ENCODE measurements around the gene CKAP2L.

CKAP2L gene

GRCh38 chr2:112791019-112791418 lies 26.6 kb upstream of the CKAP2L start:
- no peak for DNase-seq

- DNase-seq, result no peak
Observed at GRCh38 chr2:112790305-112790704, 25.9 kb upstream of the CKAP2L start.

GRCh38 chr2:112789186-112789585 lies 24.8 kb upstream of the CKAP2L start:
- no peak for DNase-seq

- no peak for DNase-seq
Observed at GRCh38 chr2:112788653-112789052, 24.2 kb upstream of the CKAP2L start.

- no peak for DNase-seq
Observed at GRCh38 chr2:112787729-112788393, 23.5 kb upstream of the CKAP2L start.

GRCh38 chr2:112787294-112787693 lies 22.9 kb upstream of the CKAP2L start:
- DNase-seq, result no peak

- no peak for DNase-seq
Observed at GRCh38 chr2:112784199-112785189, 20.1 kb upstream of the CKAP2L start, which contains the start of gene IL1A. Gene IL1A (minus strand): TSS chr2:112784493. CDS start chr2:112783770, 723 bp downstream.

- no peak for DNase-seq
Observed at GRCh38 chr2:112783187-112783714, 18.8 kb upstream of the CKAP2L start.

GRCh38 chr2:112782234-112782799 lies 17.9 kb upstream of the CKAP2L start:
- DNase-seq, result no peak

- no peak for DNase-seq
Observed at GRCh38 chr2:112779598-112779997, 15.2 kb upstream of the CKAP2L start.

- DNase-seq, result no peak
Observed at GRCh38 chr2:112777036-112777435, 12.6 kb upstream of the CKAP2L start.

GRCh38 chr2:112776113-112776512 lies 11.7 kb upstream of the CKAP2L start:
- DNase-seq, result no peak

GRCh38 chr2:112774536-112775285 lies 10.3 kb upstream of the CKAP2L start:
- DNase-seq, result no peak

GRCh38 chr2:112773556-112773955 lies 9.1 kb upstream of the CKAP2L start:
- no peak for DNase-seq

GRCh38 chr2:112772911-112773475 lies 8.6 kb upstream of the CKAP2L start:
- no peak for DNase-seq

- DNase-seq, result no peak
Observed at GRCh38 chr2:112772322-112772721, 7.9 kb upstream of the CKAP2L start.

GRCh38 chr2:112768432-112768831 lies 4.0 kb upstream of the CKAP2L start:
- DNase-seq, result no peak

GRCh38 chr2:112767693-112768330 lies 3.4 kb upstream of the CKAP2L start:
- DNase-seq, result no peak

GRCh38 chr2:112765251-112765650 lies 842 bp upstream of the CKAP2L start:
- no peak for DNase-seq

GRCh38 chr2:112762276-112762675 lies 2.1 kb downstream of the CKAP2L start:
- no peak for DNase-seq

- no peak for DNase-seq
Observed at GRCh38 chr2:112760149-112760548, 4.3 kb downstream of the CKAP2L start.

- DNase-seq, result no peak
Observed at GRCh38 chr2:112758711-112759110, 5.7 kb downstream of the CKAP2L start.
